Measurements from ENCODE around the gene TRMT44.

Gene TRMT44, protein sequence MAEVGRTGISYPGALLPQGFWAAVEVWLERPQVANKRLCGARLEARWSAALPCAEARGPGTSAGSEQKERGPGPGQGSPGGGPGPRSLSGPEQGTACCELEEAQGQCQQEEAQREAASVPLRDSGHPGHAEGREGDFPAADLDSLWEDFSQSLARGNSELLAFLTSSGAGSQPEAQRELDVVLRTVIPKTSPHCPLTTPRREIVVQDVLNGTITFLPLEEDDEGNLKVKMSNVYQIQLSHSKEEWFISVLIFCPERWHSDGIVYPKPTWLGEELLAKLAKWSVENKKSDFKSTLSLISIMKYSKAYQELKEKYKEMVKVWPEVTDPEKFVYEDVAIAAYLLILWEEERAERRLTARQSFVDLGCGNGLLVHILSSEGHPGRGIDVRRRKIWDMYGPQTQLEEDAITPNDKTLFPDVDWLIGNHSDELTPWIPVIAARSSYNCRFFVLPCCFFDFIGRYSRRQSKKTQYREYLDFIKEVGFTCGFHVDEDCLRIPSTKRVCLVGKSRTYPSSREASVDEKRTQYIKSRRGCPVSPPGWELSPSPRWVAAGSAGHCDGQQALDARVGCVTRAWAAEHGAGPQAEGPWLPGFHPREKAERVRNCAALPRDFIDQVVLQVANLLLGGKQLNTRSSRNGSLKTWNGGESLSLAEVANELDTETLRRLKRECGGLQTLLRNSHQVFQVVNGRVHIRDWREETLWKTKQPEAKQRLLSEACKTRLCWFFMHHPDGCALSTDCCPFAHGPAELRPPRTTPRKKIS

GRCh38 chr4:8440492-8441311 is at the start of gene TRMT44, which contains the start of gene ACOX3:
TRMT44 (plus strand) TSS chr4:8440777; CDS start chr4:8440823, 46 bp downstream.
ACOX3 (minus strand) TSS chr4:8440723; CDS start chr4:8416521, 24,202 bp downstream.
- peak; percentile 88 for ATAC-seq (ENCODE audit: low read depth)
- DNase-seq (ENCODE audit: low spot score in 2 of 2): peak; percentile 98 to 100
- no peaks in the 10 kb centered on the region for H3K27me3 Mint-ChIP-seq
- H3K9me3 Mint-ChIP-seq: no peaks in the 10 kb centered on the region
- H3K36me3 Mint-ChIP-seq: peaks cover 5% of the 10 kb centered on the region
- peaks cover 42% of the 10 kb centered on the region for H3K4me1 Mint-ChIP-seq
- H3K27ac Mint-ChIP-seq: peak within 1 kb of the TSS; percentile 99
- H3K4me3 Mint-ChIP-seq: peak within 1 kb of the TSS; percentile 99

DNA sequence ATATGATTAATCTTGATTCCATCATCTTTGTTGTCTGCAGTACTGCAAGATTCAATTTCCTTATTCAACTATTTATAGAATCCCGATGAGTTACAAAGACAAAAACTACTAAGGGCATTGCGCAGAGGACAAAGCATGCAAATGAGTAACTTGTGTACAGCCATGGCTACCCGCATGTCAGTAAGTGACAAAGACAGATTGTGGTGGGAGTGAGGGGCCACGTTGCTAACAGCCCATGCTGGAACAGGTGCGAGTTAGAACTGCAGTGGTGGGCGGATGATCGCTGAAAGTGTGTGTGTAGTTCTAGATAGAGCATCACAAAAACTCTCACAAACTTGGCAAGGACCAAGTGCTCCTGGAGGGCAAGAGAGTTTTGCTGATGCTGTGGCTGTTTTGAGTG is 49.5 kb upstream of the TRMT44 start:
- no peaks in the 10 kb centered on the region for H3K9me3 Mint-ChIP-seq
- no peak overlapping the region for H3K4me3 Mint-ChIP-seq
- H3K27me3 Mint-ChIP-seq: no peaks in the 10 kb centered on the region
- peak overlapping the region; percentile 71 for H3K27ac Mint-ChIP-seq
- ATAC-seq (ENCODE audit: low read depth) (no peak), DNase-seq (ENCODE audit: low spot score in 2 of 2) (no peak)
- H3K4me1 Mint-ChIP-seq: peaks cover 2% of the 10 kb centered on the region
- H3K36me3 Mint-ChIP-seq: peaks cover 25% of the 10 kb centered on the region

DNA sequence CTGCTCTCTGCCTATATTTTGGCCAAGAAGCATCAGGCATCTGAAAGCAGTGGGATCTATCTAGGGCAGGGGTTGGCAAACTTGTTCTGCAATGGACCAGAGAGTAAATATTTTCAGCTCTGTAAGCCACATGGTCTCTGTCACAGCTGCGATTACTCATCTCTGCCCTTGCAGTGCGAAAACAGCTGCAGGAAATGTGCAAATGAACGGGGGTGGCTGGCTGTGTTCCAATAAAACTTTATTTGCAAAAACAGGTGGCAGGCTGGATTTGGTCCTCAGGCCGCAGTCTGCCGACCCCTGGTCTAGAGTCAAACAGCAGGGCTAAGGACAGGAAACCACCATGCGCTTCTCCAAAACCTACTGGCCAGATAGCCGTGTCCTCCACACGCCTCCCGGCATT is 48.6 kb upstream of the TRMT44 start:
- peaks cover 27% of the 10 kb centered on the region for H3K36me3 Mint-ChIP-seq
- peaks cover 2% of the 10 kb centered on the region for H3K4me1 Mint-ChIP-seq
- H3K27ac Mint-ChIP-seq: peak overlapping the region; percentile 28
- no peak for DNase-seq (ENCODE audit: low spot score in 2 of 2)
- H3K27me3 Mint-ChIP-seq: no peaks in the 10 kb centered on the region
- ATAC-seq (ENCODE audit: low read depth): no peak
- no peak overlapping the region for H3K4me3 Mint-ChIP-seq
- H3K9me3 Mint-ChIP-seq: no peaks in the 10 kb centered on the region

DNA sequence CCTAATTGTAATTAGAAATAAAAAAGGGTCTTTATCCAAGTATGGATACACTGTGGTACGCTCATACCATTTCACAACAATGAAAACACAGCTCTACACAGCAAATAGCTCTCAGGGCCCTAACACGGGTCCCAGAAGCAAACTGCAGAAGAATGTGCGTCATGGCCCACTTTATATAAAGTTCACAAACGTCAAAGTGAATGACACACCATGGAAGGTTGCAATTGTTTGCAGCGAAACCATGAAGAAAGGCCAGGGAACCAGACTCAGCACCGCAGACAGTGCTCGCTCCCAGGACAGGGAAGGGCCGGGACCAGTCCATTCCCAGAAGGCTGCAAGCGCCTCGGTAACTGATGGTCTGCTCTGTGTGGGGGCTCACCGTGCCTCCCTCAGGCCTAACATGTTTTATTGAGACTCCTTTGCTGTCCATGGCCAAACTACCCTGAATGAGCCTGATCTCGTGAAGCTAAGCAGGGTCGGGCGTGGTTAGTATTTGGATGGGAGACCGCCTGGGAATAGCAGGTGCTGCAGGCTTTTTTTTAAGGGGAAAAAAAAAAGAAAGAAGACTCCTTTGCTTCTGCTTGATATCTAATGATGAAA is 47.9 kb upstream of the TRMT44 start:
- peaks cover 27% of the 10 kb centered on the region for H3K36me3 Mint-ChIP-seq
- H3K9me3 Mint-ChIP-seq: no peaks in the 10 kb centered on the region
- H3K27me3 Mint-ChIP-seq: no peaks in the 10 kb centered on the region
- no peak overlapping the region for H3K4me3 Mint-ChIP-seq
- H3K27ac Mint-ChIP-seq: no peak overlapping the region
- peaks cover 2% of the 10 kb centered on the region for H3K4me1 Mint-ChIP-seq
- DNase-seq (ENCODE audit: low spot score in 2 of 2): no peak
- no peak for ATAC-seq (ENCODE audit: low read depth)

DNA sequence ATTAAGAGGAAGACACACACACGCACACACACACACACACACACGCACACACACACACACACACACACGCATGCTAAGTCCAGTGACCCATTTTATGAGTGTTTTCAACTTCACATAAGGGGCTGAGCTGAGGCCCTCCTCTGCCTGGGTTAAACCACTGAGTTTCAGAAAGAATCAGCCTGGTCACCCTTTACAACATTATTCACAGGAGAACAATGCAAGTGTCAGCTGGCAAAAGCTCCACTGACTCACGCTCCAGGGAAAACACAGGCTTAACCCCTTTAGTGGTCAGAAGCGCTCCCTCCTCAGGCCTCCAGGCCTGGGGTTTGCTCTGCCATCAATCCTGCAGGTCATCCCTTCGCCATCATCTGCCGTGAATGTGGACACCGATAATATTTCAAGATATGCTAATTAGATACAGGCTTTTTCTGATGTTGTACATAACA is 47.0 kb upstream of the TRMT44 start:
- ATAC-seq (ENCODE audit: low read depth): no peak
- Mint-ChIP-seq H3K27me3 (no peaks in the 10 kb centered on the region), H3K4me1 (peaks cover 6% of the 10 kb centered on the region), H3K4me3 (no peak overlapping the region), H3K36me3 (peaks cover 24% of the 10 kb centered on the region), H3K27ac (no peak overlapping the region), H3K9me3 (no peaks in the 10 kb centered on the region)
- no peak for DNase-seq (ENCODE audit: low spot score in 2 of 2)

DNA sequence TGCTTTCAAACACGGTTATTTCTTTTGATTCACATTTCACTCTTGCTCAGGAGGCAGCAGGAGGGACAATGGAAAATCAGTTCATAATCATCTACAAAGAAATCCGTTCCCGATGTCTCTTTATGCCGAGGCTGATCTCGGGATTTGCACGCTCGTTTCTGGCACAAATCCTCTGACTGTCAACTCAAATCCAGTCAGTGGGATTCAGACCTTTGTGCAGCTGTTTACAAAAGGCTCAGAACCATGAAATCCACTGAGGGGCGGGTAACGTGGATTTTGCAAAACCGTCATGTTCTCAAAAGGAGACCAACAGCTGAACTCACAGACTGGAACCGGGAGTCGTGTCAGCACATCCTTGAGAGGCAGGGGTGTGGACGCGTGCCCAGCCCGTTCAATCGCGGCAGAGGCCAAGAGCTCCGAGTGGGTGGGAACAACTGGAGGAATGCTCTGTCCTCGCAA is 46.5 kb upstream of the TRMT44 start:
- Mint-ChIP-seq H3K9me3 (no peaks in the 10 kb centered on the region), H3K4me3 (no peak overlapping the region), H3K27ac (no peak overlapping the region), H3K4me1 (peaks cover 10% of the 10 kb centered on the region), H3K27me3 (no peaks in the 10 kb centered on the region), H3K36me3 (peaks cover 24% of the 10 kb centered on the region)
- ATAC-seq (ENCODE audit: low read depth) (no peak), DNase-seq (ENCODE audit: low spot score in 2 of 2) (no peak)

DNA sequence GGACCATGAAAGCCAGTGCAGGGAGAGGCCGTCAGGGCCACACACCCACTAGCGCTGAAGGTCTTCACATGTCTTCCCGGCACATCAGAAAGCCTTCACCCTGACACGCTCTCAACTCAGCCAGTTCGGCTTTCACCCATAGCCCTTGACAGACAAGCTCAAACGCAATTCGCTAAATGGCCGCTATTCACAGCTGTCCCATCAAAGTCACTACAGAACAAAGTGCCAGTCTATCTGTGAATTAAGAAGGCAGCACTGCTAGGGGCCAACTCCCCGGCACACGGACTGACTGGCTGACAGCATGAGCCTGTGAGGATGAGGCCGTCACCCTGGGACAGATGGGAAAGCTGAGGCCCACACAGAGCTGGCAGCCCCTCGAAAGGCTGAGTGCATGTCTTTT is 45.8 kb upstream of the TRMT44 start:
- DNase-seq (ENCODE audit: low spot score in 2 of 2): no peak
- Mint-ChIP-seq H3K9me3 (no peaks in the 10 kb centered on the region), H3K27ac (no peak overlapping the region), H3K4me1 (peaks cover 10% of the 10 kb centered on the region), H3K27me3 (no peaks in the 10 kb centered on the region), H3K4me3 (no peak overlapping the region), H3K36me3 (peaks cover 24% of the 10 kb centered on the region)
- ATAC-seq (ENCODE audit: low read depth): no peak

- H3K4me3 Mint-ChIP-seq: no peak overlapping the region
- no peak for DNase-seq (ENCODE audit: low spot score in 2 of 2)
- H3K27me3 Mint-ChIP-seq: no peaks in the 10 kb centered on the region
- H3K9me3 Mint-ChIP-seq: no peaks in the 10 kb centered on the region
- H3K27ac Mint-ChIP-seq: no peak overlapping the region
- no peak for ATAC-seq (ENCODE audit: low read depth)
- H3K36me3 Mint-ChIP-seq: peaks cover 21% of the 10 kb centered on the region
- peaks cover 10% of the 10 kb centered on the region for H3K4me1 Mint-ChIP-seq
These were observed 44.9 kb upstream of the TRMT44 start for GRCh38 chr4:8395504-8396296.

GRCh38 chr4:8396762-8397406 is 43.7 kb upstream of the TRMT44 start:
- Mint-ChIP-seq H3K27me3 (no peaks in the 10 kb centered on the region), H3K4me3 (no peak overlapping the region), H3K27ac (no peak overlapping the region), H3K9me3 (no peaks in the 10 kb centered on the region), H3K4me1 (peaks cover 8% of the 10 kb centered on the region), H3K36me3 (peaks cover 18% of the 10 kb centered on the region)
- no peak for ATAC-seq (ENCODE audit: low read depth)
- no peak for DNase-seq (ENCODE audit: low spot score in 2 of 2)

DNA sequence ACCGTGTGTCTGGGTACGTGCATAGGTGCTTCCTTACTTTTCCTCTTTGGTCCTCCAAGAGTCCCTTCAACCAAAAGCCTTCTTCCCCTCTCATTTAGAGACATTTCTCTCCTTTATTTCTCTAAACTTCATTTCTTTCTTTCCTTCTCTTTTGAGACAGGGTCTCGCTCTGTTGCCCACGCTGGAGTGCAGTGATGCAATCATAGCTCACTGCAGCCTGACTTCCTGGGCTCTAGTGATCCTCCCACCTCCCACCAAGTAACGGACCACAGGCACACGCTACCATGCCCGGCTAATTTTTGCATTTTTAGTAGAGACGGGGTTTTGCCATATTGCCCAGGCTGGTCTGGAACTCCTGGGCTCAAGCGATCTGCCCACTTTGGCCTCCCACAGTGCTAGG is 42.2 kb upstream of the TRMT44 start:
- no peak overlapping the region for H3K4me3 Mint-ChIP-seq
- no peaks in the 10 kb centered on the region for H3K9me3 Mint-ChIP-seq
- H3K4me1 Mint-ChIP-seq: peaks cover 8% of the 10 kb centered on the region
- DNase-seq (ENCODE audit: low spot score in 2 of 2) (no peak), ATAC-seq (ENCODE audit: low read depth) (no peak)
- H3K27ac Mint-ChIP-seq: no peak overlapping the region
- H3K27me3 Mint-ChIP-seq: no peaks in the 10 kb centered on the region
- H3K36me3 Mint-ChIP-seq: peaks cover 13% of the 10 kb centered on the region

DNA sequence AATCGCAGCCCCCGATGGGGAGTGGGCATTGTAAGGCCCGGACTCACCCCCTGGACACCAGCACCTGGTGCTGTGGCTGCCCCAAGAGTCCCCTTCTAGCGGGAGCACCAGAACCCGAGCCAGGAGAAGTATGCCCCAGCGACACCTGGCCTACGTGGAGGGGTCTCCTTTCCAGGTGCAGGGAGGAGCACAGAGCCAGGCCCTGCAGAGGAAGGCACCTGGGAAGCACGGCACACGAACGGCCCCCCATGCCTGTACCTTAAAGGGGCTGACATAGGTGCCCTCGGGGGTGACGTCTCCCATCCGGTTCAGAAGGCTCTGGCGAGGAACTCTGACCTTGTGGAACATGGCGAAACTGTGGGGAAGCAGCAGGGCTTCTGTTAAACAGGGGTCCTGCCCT is 41.3 kb upstream of the TRMT44 start:
- no peak overlapping the region for H3K4me3 Mint-ChIP-seq
- peaks cover 10% of the 10 kb centered on the region for H3K36me3 Mint-ChIP-seq
- peaks cover 8% of the 10 kb centered on the region for H3K4me1 Mint-ChIP-seq
- H3K27me3 Mint-ChIP-seq: no peaks in the 10 kb centered on the region
- H3K27ac Mint-ChIP-seq: no peak overlapping the region
- no peaks in the 10 kb centered on the region for H3K9me3 Mint-ChIP-seq
- no peak for DNase-seq (ENCODE audit: low spot score in 2 of 2)
- no peak for ATAC-seq (ENCODE audit: low read depth)

- Mint-ChIP-seq H3K36me3 (peaks cover 18% of the 10 kb centered on the region), H3K27ac (no peak overlapping the region), H3K27me3 (no peaks in the 10 kb centered on the region), H3K9me3 (no peaks in the 10 kb centered on the region), H3K4me3 (no peak overlapping the region), H3K4me1 (peaks cover 8% of the 10 kb centered on the region)
- DNase-seq (ENCODE audit: low spot score in 2 of 2) (no peak), ATAC-seq (ENCODE audit: low read depth) (no peak)
These were observed 39.8 kb upstream of the TRMT44 start for GRCh38 chr4:8400632-8401325.
